ENCODE results near the gene DAD1.

DNA sequence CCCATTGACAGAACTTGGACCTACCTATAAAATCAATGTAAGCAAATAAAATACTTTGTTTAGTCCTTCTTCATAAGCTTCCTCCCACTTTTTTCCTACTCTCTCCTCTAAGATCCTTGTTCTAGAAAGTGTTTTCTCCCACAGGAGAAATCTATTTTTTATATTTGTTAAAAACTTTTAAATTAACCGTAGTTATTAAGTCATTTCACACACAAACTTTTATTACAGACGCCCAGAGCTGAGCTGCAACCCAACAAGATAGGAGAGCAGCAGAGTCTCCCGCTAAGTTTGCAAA lies 27.7 kb downstream of the DAD1 start:
- TF ChIP-seq CTCF (IDR thresholded peaks at IDR 0.05) (no peak), POLR2A (IDR thresholded peaks at IDR 0.05) (no peak)

Measured in adrenal gland (tissue), 5 donors.